UCSD-AML1 (cell line): ENCODE data around the gene ITSN1.

Experiments
- DNase-seq: peaks from one replicate; lab custom pipeline; 2025; ENCODE audit not compliant: unreplicated experiment; lab: John Stamatoyannopoulos, UW

ITSN1 gene

DNA sequence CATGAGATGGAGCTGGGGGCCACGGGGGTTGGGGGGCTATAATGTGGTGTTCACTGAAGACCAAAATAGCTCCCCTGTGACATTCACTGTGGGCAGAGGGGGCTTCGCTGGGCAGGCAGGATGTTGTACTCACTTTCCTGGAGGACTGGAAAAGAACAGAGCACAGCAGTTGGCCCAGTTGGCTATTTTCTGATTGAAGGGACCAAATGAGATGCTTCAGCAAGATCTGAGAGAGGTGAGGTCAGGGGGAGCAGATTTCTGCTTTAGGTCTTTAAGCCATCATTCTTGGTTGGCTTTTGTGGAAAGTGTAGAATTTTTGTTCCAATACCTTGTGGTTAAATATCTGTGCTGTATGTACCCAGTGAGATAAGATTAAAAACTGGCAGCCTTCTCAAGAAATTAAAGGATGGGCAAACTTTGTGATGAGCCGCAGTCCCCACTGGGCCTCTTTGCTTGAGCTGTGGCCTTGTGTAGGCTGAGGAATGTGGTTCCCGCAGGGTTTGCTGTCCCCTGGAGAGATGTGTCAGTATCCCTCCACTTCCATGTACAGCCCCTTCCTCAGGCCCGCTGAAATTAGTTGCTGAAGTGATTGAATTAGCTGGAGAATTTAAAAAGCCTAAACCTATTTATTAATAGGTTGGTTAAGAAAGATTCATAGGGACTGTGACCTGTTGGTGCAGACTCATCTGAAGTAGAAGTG lies 192.7 kb downstream of the ITSN1 start:
- DNase-seq: no peak

DNA sequence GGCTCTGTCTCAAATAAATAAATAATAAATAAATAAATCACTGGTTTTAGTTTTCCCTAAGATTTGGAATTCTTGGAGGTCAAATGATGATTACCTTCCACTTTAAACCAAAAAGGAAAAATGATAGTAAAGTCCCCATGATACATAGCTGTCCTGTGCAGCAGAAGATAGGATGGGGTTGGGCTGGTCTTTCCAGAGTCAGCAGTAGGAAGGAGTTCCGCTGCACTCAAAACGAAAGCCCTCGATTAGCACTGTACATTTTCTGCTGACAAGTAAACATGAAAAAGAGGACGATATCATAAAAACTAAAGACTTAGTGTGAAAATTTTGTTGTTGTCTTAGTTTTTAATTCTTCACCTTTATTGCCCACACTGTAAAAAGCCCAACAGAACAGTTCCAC lies 193.6 kb downstream of the ITSN1 start:
- DNase-seq: no peak

DNA sequence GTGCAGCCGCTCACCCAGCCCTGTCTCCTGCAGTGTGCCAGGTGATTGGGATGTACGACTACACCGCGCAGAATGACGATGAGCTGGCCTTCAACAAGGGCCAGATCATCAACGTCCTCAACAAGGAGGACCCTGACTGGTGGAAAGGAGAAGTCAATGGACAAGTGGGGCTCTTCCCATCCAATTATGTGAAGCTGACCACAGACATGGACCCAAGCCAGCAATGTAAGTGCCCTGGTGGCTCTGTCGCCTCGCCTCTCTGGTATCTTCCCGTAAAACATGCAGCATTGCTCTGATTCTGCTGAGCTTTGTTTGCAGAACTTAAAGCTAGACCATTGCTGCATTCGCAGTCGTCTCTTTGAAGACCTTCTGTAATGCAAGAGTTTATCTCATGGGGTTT lies 194.1 kb downstream of the ITSN1 start:
- DNase-seq: no peak

DNA sequence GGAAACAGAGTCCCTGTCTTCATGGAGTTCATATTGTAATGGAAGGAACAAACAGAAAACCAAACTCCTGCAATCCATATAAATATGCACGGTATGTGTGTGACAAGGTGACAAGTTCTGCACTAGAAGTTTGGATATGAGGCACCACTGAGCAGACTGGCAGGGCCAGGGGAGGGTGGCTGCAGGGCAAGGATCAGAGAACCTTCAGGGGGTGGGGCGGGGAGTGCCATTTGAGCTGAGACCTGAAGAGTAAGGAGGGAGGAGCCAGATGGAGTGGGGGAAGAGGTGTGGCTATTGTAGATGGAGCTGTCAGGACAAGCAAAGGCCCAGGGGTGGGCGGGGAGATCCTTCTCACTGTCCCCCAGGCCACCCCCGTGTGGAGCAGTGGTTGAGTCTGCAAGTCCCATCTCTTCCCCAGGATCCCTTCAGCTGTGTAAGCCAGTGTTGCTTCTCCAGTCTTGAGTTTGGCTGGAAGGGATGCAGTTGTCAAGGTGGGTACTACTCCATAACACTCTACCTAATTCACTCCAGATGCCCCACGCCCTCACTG lies 196.9 kb downstream of the ITSN1 start:
- DNase-seq: no peak

DNA sequence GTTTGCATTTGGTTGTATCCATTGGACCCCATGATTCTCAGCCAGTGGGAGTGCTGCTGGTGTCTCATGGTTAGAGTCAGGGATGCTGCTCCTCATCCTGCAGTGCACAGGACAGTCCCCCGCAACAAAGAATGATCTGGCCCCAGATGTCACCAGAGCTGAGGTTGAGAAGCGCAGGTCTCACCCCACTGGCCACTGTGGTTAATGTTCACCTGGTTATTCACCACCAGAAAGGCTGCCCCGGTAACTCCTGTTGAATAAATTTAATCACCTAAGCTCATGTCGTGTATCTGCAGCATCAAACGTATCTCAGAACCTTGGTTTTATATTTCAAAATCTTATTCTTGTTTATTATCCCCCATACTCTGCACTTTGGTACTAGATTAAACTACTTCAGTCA lies 197.5 kb downstream of the ITSN1 start:
- no peak for DNase-seq

DNA sequence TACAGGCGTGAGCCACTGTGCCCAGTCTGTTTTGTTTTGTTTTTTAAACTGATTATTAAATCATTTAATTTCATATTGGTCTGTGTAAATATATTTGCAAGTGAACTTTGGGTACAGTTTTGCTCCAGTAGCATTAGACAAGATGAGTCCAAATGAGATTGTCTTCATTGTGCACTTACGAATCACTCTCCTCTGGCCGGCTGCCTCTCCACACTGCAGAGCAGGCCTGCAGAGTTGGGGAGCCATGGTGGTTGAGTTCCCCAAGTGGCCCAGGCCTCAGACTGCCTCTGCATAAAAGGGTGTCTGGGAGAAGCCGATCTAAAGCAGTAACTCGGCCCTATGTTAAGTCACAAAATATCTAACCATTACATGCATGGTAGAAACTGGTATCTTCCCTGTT lies 198.5 kb downstream of the ITSN1 start:
- no peak for DNase-seq

DNA sequence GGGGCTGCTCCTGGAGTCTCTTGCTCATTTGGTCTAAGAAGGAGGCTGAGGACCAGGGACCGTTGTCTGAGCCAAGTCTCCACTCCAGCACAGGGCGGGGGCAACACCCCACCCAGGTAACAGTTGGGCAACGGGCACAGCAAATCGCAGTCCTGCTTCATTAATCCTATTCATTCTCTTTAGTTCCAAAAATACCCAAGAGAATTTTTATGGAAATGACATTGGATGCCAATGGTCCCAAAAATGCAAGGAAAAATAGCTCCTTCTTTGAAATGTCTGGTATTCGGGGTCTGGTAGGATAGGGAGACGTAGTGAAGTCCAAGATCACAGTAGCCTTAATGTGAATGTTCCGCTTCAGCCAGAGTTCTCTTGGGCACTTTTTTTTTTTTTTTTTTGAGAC lies 199.3 kb downstream of the ITSN1 start:
- no peak for DNase-seq

DNA sequence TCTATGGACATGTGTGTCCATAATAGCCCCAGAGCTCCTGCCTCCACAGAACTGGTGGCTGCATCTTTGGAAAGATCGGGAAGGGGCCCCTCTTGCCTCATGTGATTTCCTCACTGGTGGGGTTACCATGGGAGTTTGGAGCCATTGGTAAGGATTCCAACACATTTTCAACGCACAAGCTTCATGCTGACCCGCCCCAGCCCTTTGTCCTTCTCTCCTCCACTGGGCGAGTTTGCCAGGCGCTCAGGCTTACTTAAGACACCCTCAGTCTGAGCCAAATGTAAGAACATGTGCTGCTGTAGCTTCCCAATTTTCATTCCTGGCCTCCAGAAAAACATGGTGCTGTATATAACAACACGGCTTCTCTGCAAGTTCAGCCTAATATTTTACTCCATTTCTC lies 200.9 kb downstream of the ITSN1 start:
- DNase-seq: no peak

DNA sequence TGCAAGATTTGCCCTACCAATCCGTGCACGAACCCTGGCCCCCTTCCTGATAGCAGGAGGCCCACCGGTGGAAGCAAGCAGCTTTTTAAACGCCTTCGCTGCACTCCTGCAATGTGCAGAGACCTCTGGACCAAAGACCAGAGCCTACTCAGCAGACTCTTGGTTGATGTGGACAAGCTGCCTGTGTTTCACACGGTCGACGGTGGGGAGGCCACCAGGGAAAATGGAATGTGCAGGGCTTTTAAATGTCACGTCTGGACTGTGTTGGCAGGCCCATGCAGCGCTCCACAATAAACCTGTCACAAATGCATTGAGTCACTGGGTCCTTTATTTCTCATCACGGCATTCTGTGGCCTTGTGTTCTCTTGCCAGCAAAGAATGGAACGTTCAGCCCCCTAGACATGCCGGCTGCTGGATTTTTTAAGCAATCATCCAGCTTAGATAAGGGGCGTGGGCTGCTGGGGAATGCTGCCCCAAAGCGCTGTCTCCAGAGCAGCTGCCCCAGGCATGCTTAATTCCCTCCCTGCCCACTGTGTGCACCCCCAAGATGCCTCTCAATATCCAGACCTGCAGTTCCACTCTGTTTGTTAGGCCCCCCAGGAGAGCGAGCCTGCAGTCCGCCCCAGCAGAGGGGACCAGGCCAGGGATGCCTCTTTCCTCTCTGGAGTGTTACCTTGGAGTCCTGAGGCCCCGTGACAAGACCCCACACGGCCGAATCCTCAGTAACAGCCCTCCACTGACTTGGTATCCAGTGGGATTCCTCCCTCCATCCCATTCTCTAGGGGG lies 202.0 kb downstream of the ITSN1 start:
- no peak for DNase-seq

DNA sequence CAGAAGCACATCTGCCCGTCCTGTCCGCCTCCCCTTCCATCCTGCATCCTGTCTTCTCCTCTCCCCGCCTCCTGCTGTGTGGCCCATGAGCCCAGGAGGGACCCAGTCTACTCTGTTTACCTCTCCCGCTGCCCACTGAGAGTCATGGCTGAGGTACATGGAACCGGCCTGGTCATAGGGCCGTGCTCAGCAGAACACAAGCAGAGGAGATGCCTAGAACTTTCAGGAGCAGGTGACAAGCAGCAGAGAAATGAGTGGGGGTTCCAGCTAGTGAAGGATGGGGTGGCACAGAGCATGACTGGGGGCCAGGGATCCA lies 202.5 kb downstream of the ITSN1 start:
- no peak for DNase-seq

DNA sequence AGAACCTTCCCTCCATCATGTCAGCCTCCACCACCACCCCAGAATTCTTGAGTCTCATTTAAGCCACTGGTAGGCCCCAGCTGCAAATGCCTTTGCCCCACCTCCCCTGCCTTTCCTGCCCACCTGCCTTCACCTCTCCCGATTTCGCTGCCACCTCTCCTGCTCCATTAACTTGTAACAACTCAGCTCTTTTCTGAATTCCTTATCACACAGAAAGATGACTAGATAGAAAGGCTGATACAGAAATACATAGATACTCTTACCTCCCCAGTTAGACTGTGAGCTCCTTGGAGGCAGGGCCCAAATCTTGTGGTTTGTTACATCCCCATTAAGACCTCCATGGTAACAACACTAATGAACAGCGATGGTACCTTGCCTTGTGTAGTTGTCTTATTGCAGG lies 203.8 kb downstream of the ITSN1 start:
- DNase-seq: no peak

DNA sequence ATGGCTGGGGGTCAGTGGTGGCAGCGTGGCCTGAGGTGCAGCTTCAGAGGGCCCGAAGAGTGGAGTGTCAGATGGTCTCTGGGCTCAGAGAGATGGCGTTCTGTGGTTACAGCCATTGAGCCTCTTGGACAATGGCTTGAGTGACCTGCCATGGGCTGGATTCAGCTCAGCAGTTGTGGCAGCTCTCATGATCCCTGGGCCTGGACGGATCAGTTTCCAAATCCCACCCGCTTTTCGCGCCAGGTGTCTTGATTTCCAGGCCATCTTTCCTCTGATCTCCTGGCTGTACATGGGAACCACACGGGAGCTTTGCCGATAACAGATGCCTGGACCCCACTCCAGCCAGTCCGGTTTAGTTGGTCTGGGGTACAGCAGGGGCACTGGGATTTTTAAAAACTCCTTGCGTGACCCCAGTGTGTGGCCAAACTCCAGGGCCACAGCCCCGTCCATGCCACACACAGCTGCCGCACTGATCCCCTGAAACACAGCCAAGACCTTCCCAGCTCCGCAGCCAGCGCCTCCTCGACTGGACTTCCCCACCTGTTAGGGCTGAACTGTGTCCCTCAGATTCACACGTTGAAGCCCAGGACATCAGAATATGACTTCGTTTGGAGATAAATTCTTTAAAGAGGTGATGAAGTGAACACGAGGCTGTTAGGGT lies 205.4 kb downstream of the ITSN1 start:
- no peak for DNase-seq

DNA sequence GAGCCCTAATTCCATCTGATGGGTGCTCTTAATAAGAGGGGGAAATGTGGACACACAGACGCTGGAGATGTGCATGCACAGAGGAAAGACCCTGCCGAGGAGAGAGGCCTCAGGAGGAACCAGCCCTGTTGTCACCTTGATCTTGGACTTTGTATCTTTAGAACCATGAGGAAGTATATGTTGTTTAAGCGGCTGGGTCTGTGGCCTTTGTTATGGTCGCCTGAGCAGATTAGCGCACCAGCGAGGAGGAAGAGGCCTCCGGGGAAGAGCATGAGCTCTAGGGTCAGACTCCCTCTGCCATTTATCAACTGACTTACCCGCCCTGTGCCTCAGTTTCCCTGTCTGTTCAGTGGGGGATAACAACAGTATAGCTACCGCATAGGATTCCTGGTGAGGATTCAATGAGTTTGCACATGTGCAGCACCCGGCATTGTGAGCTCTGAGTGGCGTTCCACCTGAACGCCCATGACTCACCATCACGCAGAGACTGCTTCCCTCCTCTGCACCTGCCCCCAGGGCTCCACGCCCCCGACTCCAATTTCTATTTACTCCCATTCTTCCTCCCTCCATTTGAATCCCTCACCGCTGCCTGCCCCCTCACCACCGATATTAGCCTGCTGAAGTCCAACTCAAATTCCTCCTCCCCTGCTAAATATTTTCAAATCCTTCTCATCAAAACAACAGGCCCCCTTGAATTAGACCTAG lies 206.1 kb downstream of the ITSN1 start:
- no peak for DNase-seq

DNA sequence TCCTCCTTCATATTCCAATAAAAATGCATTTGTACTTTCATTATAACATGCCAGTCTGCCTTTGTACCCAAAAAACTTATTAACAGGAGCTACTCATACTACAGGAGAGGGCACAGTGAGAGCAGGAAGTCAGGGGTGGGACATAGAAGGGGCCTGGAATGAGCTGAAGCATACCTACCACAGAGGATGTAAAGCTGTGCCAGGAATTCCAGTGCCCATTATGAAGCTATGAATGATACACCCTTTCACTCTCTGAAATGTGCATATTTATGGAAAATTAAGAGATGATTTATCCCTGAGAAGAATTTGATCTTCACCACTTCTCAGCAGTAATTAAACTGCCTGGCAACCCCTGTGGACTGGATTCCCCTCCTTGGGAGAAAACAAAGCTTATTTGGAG lies 207.5 kb downstream of the ITSN1 start:
- DNase-seq: no peak

DNA sequence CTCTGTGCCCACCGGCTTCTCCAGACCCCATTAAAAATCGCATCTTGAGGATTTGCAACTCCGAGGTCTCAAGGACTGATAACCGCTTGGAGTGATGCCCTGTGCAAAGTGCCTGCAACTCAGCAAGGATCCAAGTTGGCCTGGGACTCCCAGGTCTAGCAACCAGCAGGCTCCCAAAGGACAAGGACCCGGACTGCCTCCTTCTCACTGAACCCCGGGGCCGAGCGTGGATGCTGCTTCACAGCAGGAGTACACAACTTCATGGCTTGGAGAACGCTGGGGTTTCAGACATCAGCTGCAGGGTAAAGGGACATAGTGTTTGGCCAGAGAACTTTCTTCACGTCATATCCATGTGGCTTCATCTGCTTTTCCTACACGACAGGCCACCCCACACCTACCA lies 208.1 kb downstream of the ITSN1 start:
- no peak for DNase-seq

DNA sequence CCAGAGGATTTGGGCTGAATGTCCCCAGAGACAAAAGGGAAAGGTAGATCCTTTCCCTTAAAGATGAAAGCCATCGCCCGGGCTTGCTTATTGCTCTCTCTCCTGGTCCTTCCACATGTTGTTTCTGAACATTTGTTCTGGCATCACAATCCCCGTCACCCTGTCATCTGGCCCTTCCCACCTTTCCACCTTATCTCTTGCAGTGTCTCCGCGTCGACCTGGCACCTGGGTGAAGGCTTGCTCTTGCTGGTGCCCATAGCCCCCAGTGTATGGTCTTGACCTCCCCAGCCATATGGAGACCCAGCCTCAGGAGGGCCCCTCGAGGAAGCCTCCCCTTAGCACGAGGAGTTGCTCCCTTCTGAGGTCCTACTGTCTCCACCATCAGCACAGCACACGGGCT lies 208.7 kb downstream of the ITSN1 start:
- DNase-seq: no peak

DNA sequence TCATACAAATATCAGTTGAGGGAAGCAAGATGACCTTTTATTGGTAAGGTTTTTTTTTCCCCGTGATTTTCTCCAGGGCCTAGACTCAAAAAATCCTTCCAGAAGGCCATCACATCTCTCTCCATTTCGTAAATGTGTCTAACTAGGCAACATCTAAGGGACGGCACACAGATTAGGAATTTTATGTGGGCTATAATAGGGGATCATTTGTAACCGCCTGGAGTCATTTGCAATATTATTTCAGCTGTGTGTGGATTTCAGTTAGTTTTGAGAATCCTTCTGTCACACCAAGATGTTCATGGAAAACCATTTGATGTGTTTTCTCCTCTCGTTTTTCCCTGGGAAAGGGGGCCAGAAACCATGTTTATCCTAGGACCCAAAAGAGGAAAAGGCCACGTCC lies 210.2 kb downstream of the ITSN1 start:
- DNase-seq: no peak

DNA sequence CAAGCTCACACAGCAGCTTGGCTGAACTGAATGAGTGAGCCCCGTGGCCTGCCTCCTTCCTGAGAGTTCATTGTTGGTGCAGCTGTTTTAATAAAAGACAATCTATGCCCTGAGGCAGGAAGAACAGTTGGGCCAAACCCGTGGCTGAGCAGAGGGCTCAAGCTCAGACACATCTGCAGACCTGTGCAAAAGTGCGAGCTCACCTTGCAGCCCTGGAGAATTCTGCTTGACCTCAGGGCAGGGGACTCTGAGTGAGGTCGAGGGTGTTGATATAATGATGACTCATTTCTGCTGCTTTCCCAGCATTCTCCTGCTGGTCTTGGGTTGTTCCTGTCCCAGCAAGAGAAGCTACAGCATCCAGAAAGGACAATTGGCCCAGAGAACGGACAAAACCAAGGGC lies 212.3 kb downstream of the ITSN1 start:
- DNase-seq: no peak

DNA sequence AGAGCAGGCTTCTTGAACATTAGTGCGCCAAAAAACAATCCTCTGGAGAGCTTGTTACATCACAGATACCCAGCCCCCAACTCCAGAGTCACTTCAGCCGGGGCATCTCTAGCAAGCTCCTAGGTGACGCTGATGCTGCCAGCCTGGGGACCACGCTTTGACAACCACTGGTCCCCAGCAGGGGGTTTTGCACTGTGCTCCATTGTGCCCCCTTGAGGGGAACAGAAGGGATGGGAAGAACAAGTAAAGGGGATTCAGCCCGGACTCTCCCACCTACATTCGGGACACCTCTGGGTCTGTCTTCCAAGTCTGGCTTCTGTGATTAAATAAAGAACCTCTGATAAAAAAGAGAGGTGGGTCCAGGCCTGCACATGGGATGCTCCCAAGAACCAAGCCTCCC lies 212.9 kb downstream of the ITSN1 start:
- DNase-seq: no peak

DNA sequence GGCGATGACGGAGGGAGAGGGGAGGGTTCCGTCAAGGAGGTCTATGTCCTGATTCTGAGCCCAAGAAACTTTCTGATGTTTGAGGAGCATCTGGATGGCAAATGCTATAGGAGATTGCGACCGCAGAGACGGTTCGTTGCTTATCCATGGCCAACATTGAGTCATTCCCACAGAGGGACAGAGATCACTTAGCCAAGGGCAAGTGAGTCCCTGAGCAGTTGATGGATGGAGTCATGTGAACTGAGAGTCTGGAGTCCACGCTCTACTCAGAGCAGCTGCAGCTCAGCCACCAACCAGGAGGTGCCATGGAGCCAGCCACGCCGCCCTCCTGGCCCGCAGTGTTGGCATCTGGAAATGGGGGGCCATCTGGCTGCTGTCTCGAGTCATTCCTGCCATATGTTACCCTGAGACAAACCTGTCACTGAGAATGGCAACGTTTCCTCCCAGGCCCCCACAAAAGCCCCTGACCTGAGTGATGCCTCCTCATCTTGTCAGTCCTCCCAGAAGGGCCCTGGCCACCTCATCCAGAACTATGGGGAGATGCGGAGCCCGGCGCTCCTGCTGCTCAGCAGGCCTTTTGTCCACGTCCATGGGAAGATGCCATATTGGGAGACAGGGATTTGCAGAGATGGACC lies 214.7 kb downstream of the ITSN1 start:
- DNase-seq: no peak
